Measurements from ENCODE around the gene KL. TPM values are rescaled to one million over a fixed set of nuclear protein-coding genes. Genes with fewer than 3 reads are reported as not detected.

The KL gene
- total and polyA plus RNA-seq, 2 of the 8 experiments (the other 6 are each of a cell fraction or from before 2014, with no cell fraction given), result 0.02 TPM; not detected in 1

GRCh38 chr13:33096886-33097605 lies 80.8 kb downstream of the KL start (continued):
- no peak for TF ChIP-seq SAP30 (IDR thresholded peaks at IDR 0.05; ENCODE audit: insufficient read depth, insufficient replicate concordance, low read length)
- TF ChIP-seq CHD2 (IDR thresholded peaks at IDR 0.05; ENCODE audit: low read length), result no peak
